K562 (cell line): ENCODE measurements around the gene MED12. TPM values are rescaled to one million over a fixed set of nuclear protein-coding genes. Genes with fewer than 3 reads are reported as not detected.

Source experiments
- polyA plus RNA-seq, 8 experiments: library from polyadenylated mRNA; depleted of rRNA in 4 of 8; stranded (reverse) in 5 of 8; unstranded in 3 of 8; fragments of >200 nt; fragmentation: Nextera tagmentation in 2 of 8; fragmentation: Illumina TruSeq in 1 of 8; extraction: Ambion mirVana in 2 of 8; extraction: Trizol in 1 of 8; gene quantifications; 2 replicates each; pipeline versions ENCODE4 v1.2.1 to v1.2.3, GENCODE V29; 2011 to 2014; ENCODE audit warnings: inconsistent platforms in 1 of 8, missing spikeins in 1 of 8
- total RNA-seq, 7 experiments: library from RNA; depleted of rRNA in 6 of 7; stranded (reverse); fragments of >200 nt in 6 of 7; fragmentation: Illumina TruSeq in 2 of 7; extraction: Trizol in 2 of 7; gene quantifications; 2 replicates each; pipeline versions ENCODE4 v1.2.1 to v1.2.3, GENCODE V29; 2011 to 2021; ENCODE audit warnings: low replicate concordance in 1 of 7
- TF ChIP-seq, protein P1 (sequence below): fragments of 200-600 bp; sonication (generic); IDR thresholded peaks from one replicate; pipeline ENCODE4 v1.6.1; 2012; ENCODE audit warnings: mild to moderate bottlenecking, low read depth, low read length, inconsistent platforms

MED12 gene
- total and polyA plus RNA-seq, 9 of the 15 experiments (the other 6 are each of a cell fraction or from before 2014, with no cell fraction given): 1.6 to 49.7 (median 8.6) TPM

DNA sequence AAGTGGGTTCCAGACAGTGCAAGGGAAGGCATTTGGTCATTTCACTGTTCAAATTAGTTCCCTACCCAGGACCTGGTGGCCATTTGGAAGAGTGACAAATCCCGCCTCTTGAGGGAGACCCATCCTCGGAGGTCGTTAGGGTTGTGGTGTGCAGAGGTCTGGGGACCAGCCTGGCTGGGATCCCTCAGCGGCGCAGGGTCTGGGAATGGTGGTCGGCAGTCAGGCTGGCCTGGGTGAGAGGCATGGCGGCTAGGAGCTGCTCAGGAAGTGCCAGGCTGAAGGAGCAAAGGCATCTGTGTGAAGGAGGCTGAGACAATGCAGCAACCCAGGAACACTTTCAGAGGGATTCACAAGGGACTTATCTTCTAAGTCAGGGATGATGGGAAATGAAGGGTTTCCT is 33.0 kb downstream of the MED12 start (continued):
- TF ChIP-seq, protein P1, sequence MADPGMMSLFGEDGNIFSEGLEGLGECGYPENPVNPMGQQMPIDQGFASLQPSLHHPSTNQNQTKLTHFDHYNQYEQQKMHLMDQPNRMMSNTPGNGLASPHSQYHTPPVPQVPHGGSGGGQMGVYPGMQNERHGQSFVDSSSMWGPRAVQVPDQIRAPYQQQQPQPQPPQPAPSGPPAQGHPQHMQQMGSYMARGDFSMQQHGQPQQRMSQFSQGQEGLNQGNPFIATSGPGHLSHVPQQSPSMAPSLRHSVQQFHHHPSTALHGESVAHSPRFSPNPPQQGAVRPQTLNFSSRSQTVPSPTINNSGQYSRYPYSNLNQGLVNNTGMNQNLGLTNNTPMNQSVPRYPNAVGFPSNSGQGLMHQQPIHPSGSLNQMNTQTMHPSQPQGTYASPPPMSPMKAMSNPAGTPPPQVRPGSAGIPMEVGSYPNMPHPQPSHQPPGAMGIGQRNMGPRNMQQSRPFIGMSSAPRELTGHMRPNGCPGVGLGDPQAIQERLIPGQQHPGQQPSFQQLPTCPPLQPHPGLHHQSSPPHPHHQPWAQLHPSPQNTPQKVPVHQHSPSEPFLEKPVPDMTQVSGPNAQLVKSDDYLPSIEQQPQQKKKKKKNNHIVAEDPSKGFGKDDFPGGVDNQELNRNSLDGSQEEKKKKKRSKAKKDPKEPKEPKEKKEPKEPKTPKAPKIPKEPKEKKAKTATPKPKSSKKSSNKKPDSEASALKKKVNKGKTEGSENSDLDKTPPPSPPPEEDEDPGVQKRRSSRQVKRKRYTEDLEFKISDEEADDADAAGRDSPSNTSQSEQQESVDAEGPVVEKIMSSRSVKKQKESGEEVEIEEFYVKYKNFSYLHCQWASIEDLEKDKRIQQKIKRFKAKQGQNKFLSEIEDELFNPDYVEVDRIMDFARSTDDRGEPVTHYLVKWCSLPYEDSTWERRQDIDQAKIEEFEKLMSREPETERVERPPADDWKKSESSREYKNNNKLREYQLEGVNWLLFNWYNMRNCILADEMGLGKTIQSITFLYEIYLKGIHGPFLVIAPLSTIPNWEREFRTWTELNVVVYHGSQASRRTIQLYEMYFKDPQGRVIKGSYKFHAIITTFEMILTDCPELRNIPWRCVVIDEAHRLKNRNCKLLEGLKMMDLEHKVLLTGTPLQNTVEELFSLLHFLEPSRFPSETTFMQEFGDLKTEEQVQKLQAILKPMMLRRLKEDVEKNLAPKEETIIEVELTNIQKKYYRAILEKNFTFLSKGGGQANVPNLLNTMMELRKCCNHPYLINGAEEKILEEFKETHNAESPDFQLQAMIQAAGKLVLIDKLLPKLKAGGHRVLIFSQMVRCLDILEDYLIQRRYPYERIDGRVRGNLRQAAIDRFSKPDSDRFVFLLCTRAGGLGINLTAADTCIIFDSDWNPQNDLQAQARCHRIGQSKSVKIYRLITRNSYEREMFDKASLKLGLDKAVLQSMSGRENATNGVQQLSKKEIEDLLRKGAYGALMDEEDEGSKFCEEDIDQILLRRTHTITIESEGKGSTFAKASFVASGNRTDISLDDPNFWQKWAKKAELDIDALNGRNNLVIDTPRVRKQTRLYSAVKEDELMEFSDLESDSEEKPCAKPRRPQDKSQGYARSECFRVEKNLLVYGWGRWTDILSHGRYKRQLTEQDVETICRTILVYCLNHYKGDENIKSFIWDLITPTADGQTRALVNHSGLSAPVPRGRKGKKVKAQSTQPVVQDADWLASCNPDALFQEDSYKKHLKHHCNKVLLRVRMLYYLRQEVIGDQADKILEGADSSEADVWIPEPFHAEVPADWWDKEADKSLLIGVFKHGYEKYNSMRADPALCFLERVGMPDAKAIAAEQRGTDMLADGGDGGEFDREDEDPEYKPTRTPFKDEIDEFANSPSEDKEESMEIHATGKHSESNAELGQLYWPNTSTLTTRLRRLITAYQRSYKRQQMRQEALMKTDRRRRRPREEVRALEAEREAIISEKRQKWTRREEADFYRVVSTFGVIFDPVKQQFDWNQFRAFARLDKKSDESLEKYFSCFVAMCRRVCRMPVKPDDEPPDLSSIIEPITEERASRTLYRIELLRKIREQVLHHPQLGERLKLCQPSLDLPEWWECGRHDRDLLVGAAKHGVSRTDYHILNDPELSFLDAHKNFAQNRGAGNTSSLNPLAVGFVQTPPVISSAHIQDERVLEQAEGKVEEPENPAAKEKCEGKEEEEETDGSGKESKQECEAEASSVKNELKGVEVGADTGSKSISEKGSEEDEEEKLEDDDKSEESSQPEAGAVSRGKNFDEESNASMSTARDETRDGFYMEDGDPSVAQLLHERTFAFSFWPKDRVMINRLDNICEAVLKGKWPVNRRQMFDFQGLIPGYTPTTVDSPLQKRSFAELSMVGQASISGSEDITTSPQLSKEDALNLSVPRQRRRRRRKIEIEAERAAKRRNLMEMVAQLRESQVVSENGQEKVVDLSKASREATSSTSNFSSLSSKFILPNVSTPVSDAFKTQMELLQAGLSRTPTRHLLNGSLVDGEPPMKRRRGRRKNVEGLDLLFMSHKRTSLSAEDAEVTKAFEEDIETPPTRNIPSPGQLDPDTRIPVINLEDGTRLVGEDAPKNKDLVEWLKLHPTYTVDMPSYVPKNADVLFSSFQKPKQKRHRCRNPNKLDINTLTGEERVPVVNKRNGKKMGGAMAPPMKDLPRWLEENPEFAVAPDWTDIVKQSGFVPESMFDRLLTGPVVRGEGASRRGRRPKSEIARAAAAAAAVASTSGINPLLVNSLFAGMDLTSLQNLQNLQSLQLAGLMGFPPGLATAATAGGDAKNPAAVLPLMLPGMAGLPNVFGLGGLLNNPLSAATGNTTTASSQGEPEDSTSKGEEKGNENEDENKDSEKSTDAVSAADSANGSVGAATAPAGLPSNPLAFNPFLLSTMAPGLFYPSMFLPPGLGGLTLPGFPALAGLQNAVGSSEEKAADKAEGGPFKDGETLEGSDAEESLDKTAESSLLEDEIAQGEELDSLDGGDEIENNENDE: no peak
